GM12801 (cell line): ENCODE results near the gene ITFG2.

Experiments
- CTCF ChIP-seq: IDR thresholded peaks from one replicate; pipeline ENCODE4 v1.5.1; 2011; ENCODE audit warnings: control low read depth; ENCODE audit not compliant: insufficient read length; ENCODE audit errors: extremely low read depth

ITFG2 gene

GRCh38 chr12:2858944-2859421, 46.5 kb downstream of the ITFG2 start:
- TF ChIP-seq CTCF, result no peak

- TF ChIP-seq CTCF, result no peak
Measured at GRCh38 chr12:2860170-2860569, 47.7 kb downstream of the ITFG2 start.

- TF ChIP-seq CTCF, result no peak
Measured at GRCh38 chr12:2862876-2863275, 50.4 kb downstream of the ITFG2 start.

- no peak for TF ChIP-seq CTCF
Measured at GRCh38 chr12:2864198-2864597, 51.7 kb downstream of the ITFG2 start.
